SK-N-SH treated with all-trans-retinoic acid at 6 μM for 48 hours (cell line): ENCODE results near the gene MTFP1.

Experiments
- ARNTL ChIP-seq: fragments of 450-650 bp; formaldehyde crosslinking; IDR thresholded peaks from 2 replicates; pipeline ENCODE4 v1.5.0; 2020; ENCODE audit warnings: low read depth, mild to moderate bottlenecking, moderate library complexity, borderline replicate concordance
- BACH2 ChIP-seq: fragments of 250-450 bp; sonication (Bioruptor Pico); IDR thresholded peaks from 2 replicates; pipeline ENCODE4 v1.9.0; 2021; ENCODE audit warnings: mild to moderate bottlenecking, borderline replicate concordance
- CREB5 ChIP-seq: fragments of 250-450 bp; sonication (Bioruptor Pico); IDR thresholded peaks from 2 replicates; pipeline ENCODE4 v1.5.1; 2020; ENCODE audit warnings: low read depth, mild to moderate bottlenecking, moderate library complexity
- CSDC2 ChIP-seq: fragments of 250-450 bp; sonication (Bioruptor Pico); IDR thresholded peaks from 2 replicates; pipeline ENCODE4 v1.5.0; 2020; ENCODE audit warnings: mild to moderate bottlenecking, moderate library complexity
- CSRNP3 ChIP-seq: fragments of 250-450 bp; sonication (Bioruptor Pico); IDR thresholded peaks from 2 replicates; pipeline ENCODE4 v1.5.1; 2021; ENCODE audit warnings: mild to moderate bottlenecking, moderate library complexity
- PATZ1 ChIP-seq: fragments of 250-450 bp; sonication (Bioruptor Pico); IDR thresholded peaks from 2 replicates; pipeline ENCODE4 v1.8.0; 2020; ENCODE audit warnings: mild to moderate bottlenecking, moderate library complexity, borderline replicate concordance
- POU6F1 ChIP-seq: fragments of 250-450 bp; sonication (Bioruptor Pico); IDR thresholded peaks from 2 replicates; pipeline ENCODE4 v1.8.0; 2021; ENCODE audit warnings: low read depth, mild to moderate bottlenecking, moderate library complexity, borderline replicate concordance
- PPARA ChIP-seq: fragments of 250-450 bp; sonication (Bioruptor Pico); IDR thresholded peaks from 2 replicates; pipeline ENCODE4 v1.5.0; 2020; ENCODE audit warnings: mild to moderate bottlenecking, borderline replicate concordance
- RARB ChIP-seq: fragments of 250-450 bp; sonication (Bioruptor Pico); IDR thresholded peaks from 2 replicates; pipeline ENCODE4 v1.8.0; 2021; ENCODE audit warnings: mild to moderate bottlenecking, moderate library complexity
- SNAI2 ChIP-seq: fragments of 250-450 bp; sonication (Bioruptor Pico); IDR thresholded peaks from 2 replicates; pipeline ENCODE4 v1.5.0; 2020; ENCODE audit warnings: mild to moderate bottlenecking, moderate library complexity
- TSHZ2 ChIP-seq: fragments of 250-450 bp; sonication (Bioruptor Pico); IDR thresholded peaks from 2 replicates; pipeline ENCODE4 v1.5.0; 2020; ENCODE audit warnings: mild to moderate bottlenecking, moderate library complexity
- ZFP30 ChIP-seq: fragments of 450-650 bp; formaldehyde crosslinking; IDR thresholded peaks from 2 replicates; pipeline ENCODE4 v1.5.0; 2022; ENCODE audit warnings: mild to moderate bottlenecking, moderate library complexity
- ZNF565 ChIP-seq: fragments of 450-650 bp; formaldehyde crosslinking; conservative IDR thresholded peaks from 2 replicates; pipeline ENCODE4 v1.5.0; 2020; ENCODE audit warnings: low read depth, mild to moderate bottlenecking, moderate library complexity
- ZNF8 ChIP-seq: fragments of 450-650 bp; formaldehyde crosslinking; IDR thresholded peaks from 2 replicates; pipeline ENCODE4 v1.5.0; 2020; ENCODE audit warnings: mild to moderate bottlenecking, moderate library complexity

GRCh38 chr22:30445438-30446145 lies 20.0 kb downstream of the MTFP1 start:
- no peak for TF ChIP-seq CREB5 (CRISPR knock-in tag)
- no peak for TF ChIP-seq SNAI2
- no peak for TF ChIP-seq ZNF565 (CRISPR knock-in tag)
- TF ChIP-seq CSRNP3 (CRISPR knock-in tag), result no peak
- no peak for TF ChIP-seq PPARA (CRISPR knock-in tag)
- TF ChIP-seq ZFP30 (CRISPR knock-in tag), result no peak
- no peak for TF ChIP-seq TSHZ2 (CRISPR knock-in tag)
- no peak for TF ChIP-seq ARNTL
- no peak for TF ChIP-seq PATZ1 (CRISPR knock-in tag)
- TF ChIP-seq ZNF8 (CRISPR knock-in tag), result no peak
- no peak for TF ChIP-seq POU6F1
- no peak for TF ChIP-seq BACH2
- TF ChIP-seq RARB, result no peak
- TF ChIP-seq CSDC2 (CRISPR knock-in tag), result no peak
